Naive thymus-derived CD4-positive, alpha-beta T cell (primary cell): ENCODE data around the gene DTD1. TPM values are rescaled to one million over a fixed set of nuclear protein-coding genes. Genes with fewer than 3 reads are reported as not detected.
A peak's percentile ranks its signal among the peaks of the same experiment; 100 is the strongest.

ENCODE experiments used
- ATAC-seq: fragments of 150-1000 bp; cut with Tn5 transposase; 2 replicates; pipeline ENCODE4 v1.10.0; 2021; ENCODE audit warnings: mild to moderate bottlenecking, moderate library complexity
- CTCF ChIA-PET: fragments of 350-600 bp; sonication (Branson Sonifier 250); formaldehyde crosslinking; loops from one replicate; lab custom pipeline; 2021; ENCODE audit warnings: antibody characterized with exemption; lab: Charles Lee
- POLR2A ChIA-PET: fragments of 350-600 bp; sonication (Branson Sonifier 250); formaldehyde crosslinking; loops from one replicate; lab custom pipeline; 2021; ENCODE audit warnings: antibody characterized with exemption, inconsistent platforms; lab: Charles Lee
- DNase-seq, 9 donors: peaks; one replicate each; pipeline versions ENCODE4 v3.0.0 to v3.0.0-alpha.2; 2020 to 2022; ENCODE audit warnings: mixed read lengths in 1 of 9
- H3K27ac ChIP-seq: one replicate; pipeline ENCODE4 v1.7.0; 2013; ENCODE audit warnings: mild to moderate bottlenecking, low read depth, low read length, moderate library complexity
- H3K27me3 ChIP-seq, 2 donors: one replicate each; pipeline ENCODE4 v1.7.0; 2013; ENCODE audit warnings: low read length in 2 of 2, mild to moderate bottlenecking in 2 of 2, moderate library complexity in 2 of 2; ENCODE audit not compliant: control insufficient read depth in 2 of 2, insufficient read depth in 2 of 2
- H3K36me3 ChIP-seq, 3 experiments: 1 replicate in 2 of 3; 2 replicates in 1 of 3; pipeline ENCODE4 v1.7.0; 2013; ENCODE audit warnings: low read length in 3 of 3, mild to moderate bottlenecking in 3 of 3, moderate library complexity in 1 of 3; ENCODE audit not compliant: insufficient read depth in 3 of 3, control insufficient read depth in 2 of 3
- H3K4me1 ChIP-seq, 2 donors: one replicate each; pipeline ENCODE4 v1.7.0; 2013; ENCODE audit warnings: low read length in 2 of 2, mild to moderate bottlenecking in 2 of 2, moderate library complexity in 1 of 2; ENCODE audit not compliant: control insufficient read depth in 2 of 2, insufficient read depth in 2 of 2
- H3K4me3 ChIP-seq: 2 replicates; pipeline ENCODE4 v1.7.0; 2013; ENCODE audit warnings: mild to moderate bottlenecking, low read length
- H3K9me3 ChIP-seq, 3 experiments: 1 replicate in 2 of 3; 2 replicates in 1 of 3; pipeline ENCODE4 v1.7.0; 2013; ENCODE audit warnings: low read length in 3 of 3; ENCODE audit not compliant: control insufficient read depth in 2 of 3
- H3K27ac Mint-ChIP-seq, 9 donors: one replicate each; pipeline ENCODE4 v1.8.0; 2020 to 2022; ENCODE audit warnings: mixed read lengths in 9 of 9, mild to moderate bottlenecking in 8 of 9, moderate library complexity in 5 of 9, inconsistent platforms in 2 of 9
- H3K27me3 Mint-ChIP-seq, 5 donors: one replicate each; pipeline ENCODE4 v1.8.0; 2021 to 2022; ENCODE audit warnings: mixed read lengths in 5 of 5, mild to moderate bottlenecking in 1 of 5
- H3K36me3 Mint-ChIP-seq, 5 donors: one replicate each; pipeline ENCODE4 v1.8.0; 2020 to 2022; ENCODE audit warnings: mixed read lengths in 5 of 5, mild to moderate bottlenecking in 3 of 5, inconsistent platforms in 1 of 5
- H3K4me1 Mint-ChIP-seq, 7 donors: one replicate each; pipeline ENCODE4 v1.8.0; 2020 to 2022; ENCODE audit warnings: mixed read lengths in 7 of 7, mild to moderate bottlenecking in 3 of 7, inconsistent platforms in 1 of 7
- H3K4me3 Mint-ChIP-seq, 10 donors: one replicate each; pipeline ENCODE4 v1.8.0; 2020 to 2022; ENCODE audit warnings: mild to moderate bottlenecking in 10 of 10, mixed read lengths in 10 of 10, moderate library complexity in 6 of 10, inconsistent platforms in 2 of 10
- H3K9me3 Mint-ChIP-seq, 11 donors: one replicate each; pipeline ENCODE4 v1.8.0; 2020 to 2022; ENCODE audit warnings: mixed read lengths in 11 of 11, mild to moderate bottlenecking in 4 of 11, inconsistent platforms in 1 of 11, moderate library complexity in 1 of 11
- intact Hi-C, 2 donors: fragments of 100-400 bp; cut with micrococcal nuclease; formaldehyde crosslinking; loops; one replicate each; pipeline ENCODE4 v1.15.1; 2023
- polyA plus RNA-seq, 2 donors: library from polyadenylated mRNA; unstranded; fragments of 300-500 nt; fragmentation: Illumina TruSeq; gene quantifications; one replicate each; pipeline ENCODE4 v1.2.3, GENCODE V29; 2021
- total RNA-seq, 6 experiments: library from RNA in 5 of 6; stranded (reverse) in 5 of 6; gene quantifications; 1 replicate in 5 of 6; 2 replicates in 1 of 6; pipeline ENCODE4 v1.2.3 and lab custom pipeline; 2021 to 2026

DTD1 gene
- total and polyA plus RNA-seq, 7 experiments from 2014 or later: 12.7 to 42.5 (median 16.6) TPM

- Mint-ChIP-seq H3K36me3 (peaks cover 0 to 22% (median 10%) of the 10 kb centered on the region in 5 donors), H3K9me3 (no peaks in the 10 kb centered on the region), H3K4me1 (peaks cover 0 to 5% (median 0%) of the 10 kb centered on the region in 7 donors), H3K4me3 (peak overlapping the region in 1 of 10 donors; percentile 12), H3K27ac (no peak overlapping the region), H3K27me3 (no peaks in the 10 kb centered on the region)
- H3K27ac ChIP-seq: no peak overlapping the region
- H3K9me3 ChIP-seq: no peaks in the 10 kb centered on the region
- intact Hi-C loops: no loop called here
- no peak overlapping the region for H3K4me3 ChIP-seq
- no peak for ATAC-seq
- H3K36me3 ChIP-seq: peaks cover 0 to 8% (median 4%) of the 10 kb centered on the region in 3 experiments
- H3K27me3 ChIP-seq: no peaks in the 10 kb centered on the region
- POLR2A ChIA-PET: no interaction called here
- CTCF ChIA-PET: no interaction called here
- no peak for DNase-seq
- no peaks in the 10 kb centered on the region for H3K4me1 ChIP-seq
Measured at GRCh38 chr20:18623156-18623910, 35.5 kb downstream of the DTD1 start.

GRCh38 chr20:18624948-18625347 is 37.1 kb downstream of the DTD1 start:
- Histone ChIP-seq H3K4me1 (no peaks in the 10 kb centered on the region), H3K27me3 (no peaks in the 10 kb centered on the region), H3K36me3 (peaks cover 0 to 12% (median 4%) of the 10 kb centered on the region in 3 experiments), H3K4me3 (no peak overlapping the region), H3K27ac (no peak overlapping the region), H3K9me3 (no peaks in the 10 kb centered on the region)
- POLR2A ChIA-PET: no interaction called here
- Mint-ChIP-seq H3K9me3 (no peaks in the 10 kb centered on the region), H3K27ac (no peak overlapping the region), H3K27me3 (no peaks in the 10 kb centered on the region), H3K4me3 (no peak overlapping the region), H3K4me1 (peaks cover 0 to 5% (median 0%) of the 10 kb centered on the region in 7 donors), H3K36me3 (peaks cover 0 to 33% (median 16%) of the 10 kb centered on the region in 5 donors)
- CTCF ChIA-PET: no interaction called here
- intact Hi-C loops: loop anchor here in 1 of 2 donors (5.0 kb wide), 1 partner anchor 213 kb away; no protein-coding TSS in a partner anchor
- no peak for DNase-seq
- ATAC-seq: no peak

DNA sequence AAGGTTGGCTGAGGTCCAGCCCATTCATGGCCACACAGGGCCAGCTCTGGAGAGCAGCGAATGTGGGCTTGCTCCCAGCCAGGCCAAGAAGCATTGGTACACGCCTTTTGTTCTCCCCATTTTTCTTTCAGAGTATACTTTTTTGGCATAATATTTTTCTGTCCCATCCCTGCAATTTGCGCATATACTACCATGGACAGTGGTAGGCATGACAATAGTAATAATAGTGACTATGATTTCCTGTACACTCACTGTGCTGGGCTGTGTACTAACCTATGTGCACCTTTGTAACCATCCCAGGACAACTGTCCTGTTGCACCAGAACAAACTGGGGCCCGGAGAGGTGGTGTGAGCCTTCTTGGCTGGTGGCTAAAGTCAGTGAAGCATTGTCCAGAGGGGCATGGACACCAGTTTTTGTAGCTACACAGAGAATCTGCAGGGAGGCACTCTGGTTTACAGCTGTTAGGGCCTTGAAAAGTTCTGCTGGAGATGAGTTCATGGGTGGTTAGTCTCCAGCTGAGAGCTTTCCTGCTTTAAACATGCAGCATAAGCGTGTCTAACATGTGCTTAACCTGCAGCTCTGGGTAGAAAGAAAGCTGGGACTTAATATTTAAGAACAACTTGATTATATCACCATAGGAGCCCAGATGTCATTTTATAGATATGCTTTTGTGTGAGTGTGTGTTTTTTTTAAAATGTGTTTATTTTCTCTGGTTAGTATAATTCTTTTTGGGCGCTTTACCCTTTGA is 38.2 kb downstream of the DTD1 start:
- Mint-ChIP-seq H3K36me3 (peaks cover 0 to 36% (median 20%) of the 10 kb centered on the region in 5 donors), H3K4me1 (peaks cover 0 to 5% (median 0%) of the 10 kb centered on the region in 7 donors), H3K27me3 (no peaks in the 10 kb centered on the region), H3K9me3 (no peaks in the 10 kb centered on the region), H3K27ac (peak overlapping the region in 1 of 9 donors; percentile 19), H3K4me3 (no peak overlapping the region)
- Histone ChIP-seq H3K4me3 (no peak overlapping the region), H3K36me3 (peaks cover 0 to 16% (median 4%) of the 10 kb centered on the region in 3 experiments), H3K27ac (no peak overlapping the region), H3K27me3 (no peaks in the 10 kb centered on the region), H3K4me1 (no peaks in the 10 kb centered on the region), H3K9me3 (no peaks in the 10 kb centered on the region)
- ATAC-seq (no peak), DNase-seq (no peak)
- intact Hi-C loops: loop anchor here in 1 of 2 donors (5.0 kb wide), 1 partner anchor 214 kb away; no protein-coding TSS in a partner anchor
- ChIA-PET POLR2A (no interaction called here), CTCF (no interaction called here)

GRCh38 chr20:18628330-18628920 is 40.6 kb downstream of the DTD1 start:
- no peaks in the 10 kb centered on the region for H3K27me3 ChIP-seq
- ChIA-PET POLR2A (no interaction called here), CTCF (no interaction called here)
- H3K4me3 Mint-ChIP-seq: no peak overlapping the region
- H3K9me3 Mint-ChIP-seq: no peaks in the 10 kb centered on the region
- ATAC-seq (no peak), DNase-seq (no peak)
- H3K4me1 Mint-ChIP-seq: peaks cover 0 to 5% (median 0%) of the 10 kb centered on the region in 7 donors
- no peaks in the 10 kb centered on the region for H3K27me3 Mint-ChIP-seq
- H3K9me3 ChIP-seq: no peaks in the 10 kb centered on the region
- peaks cover 0 to 16% (median 4%) of the 10 kb centered on the region in 3 experiments for H3K36me3 ChIP-seq
- intact Hi-C loops: loop anchor here in 1 of 2 donors (5.0 kb wide), 1 partner anchor 216 kb away; no protein-coding TSS in a partner anchor
- H3K4me3 ChIP-seq: no peak overlapping the region
- peaks cover 0 to 42% (median 24%) of the 10 kb centered on the region in 5 donors for H3K36me3 Mint-ChIP-seq
- H3K27ac Mint-ChIP-seq: no peak overlapping the region
- no peaks in the 10 kb centered on the region for H3K4me1 ChIP-seq
- no peak overlapping the region for H3K27ac ChIP-seq

DNA sequence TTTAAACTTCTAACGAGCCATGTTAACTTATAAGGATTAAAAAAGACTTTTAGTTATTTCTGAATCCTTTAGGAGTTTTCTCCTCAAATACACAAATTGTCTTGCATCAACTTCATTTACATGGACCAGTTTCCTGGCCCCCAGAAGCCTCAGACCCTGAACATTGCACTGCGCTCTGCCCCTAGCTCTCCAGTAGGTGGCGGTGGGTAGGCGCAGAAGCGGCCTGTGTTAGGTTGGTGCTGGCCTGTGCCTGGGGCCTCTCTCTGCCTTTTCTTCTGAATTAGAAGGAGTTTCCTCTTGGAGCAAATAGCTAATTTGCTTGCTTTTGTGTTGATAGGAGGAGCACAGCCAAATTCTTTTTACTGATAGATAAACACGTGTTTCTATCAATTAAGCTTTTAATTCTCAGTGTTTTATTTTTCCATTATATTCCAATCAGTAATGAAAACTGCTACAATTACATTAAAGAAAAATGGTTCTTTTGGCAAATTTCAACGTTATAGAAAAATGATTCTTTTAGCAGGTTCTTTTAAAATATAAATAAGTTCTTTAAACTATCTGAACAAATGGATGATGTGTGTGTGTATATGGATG is 44.4 kb downstream of the DTD1 start:
- Mint-ChIP-seq H3K4me1 (peaks cover 0 to 5% (median 0%) of the 10 kb centered on the region in 7 donors), H3K27me3 (no peaks in the 10 kb centered on the region), H3K27ac (no peak overlapping the region), H3K9me3 (no peaks in the 10 kb centered on the region), H3K4me3 (no peak overlapping the region), H3K36me3 (peaks cover 0 to 55% (median 30%) of the 10 kb centered on the region in 5 donors)
- POLR2A ChIA-PET: interaction anchor here (0.5 kb wide), 1 partner anchor 10 kb away, joined by 3 read pairs; no protein-coding TSS in a partner anchor
- intact Hi-C loops: loop anchor here (5.0 kb wide), 3 partner anchors 220 to 1030 kb away; no protein-coding TSS in a partner anchor
- Histone ChIP-seq H3K27ac (no peak overlapping the region), H3K4me3 (no peak overlapping the region), H3K36me3 (peaks cover 0 to 24% (median 4%) of the 10 kb centered on the region in 3 experiments), H3K4me1 (no peaks in the 10 kb centered on the region), H3K27me3 (no peaks in the 10 kb centered on the region), H3K9me3 (no peaks in the 10 kb centered on the region)
- DNase-seq (peak in 8 of 9 donors; percentile 1 to 52 (median 32)), ATAC-seq (peak; percentile 80)
- CTCF ChIA-PET: interaction anchor here (0.6 kb wide), 2 partner anchors 573 to 1098 kb away, joined by 3 read pairs; no protein-coding TSS in a partner anchor

DNA sequence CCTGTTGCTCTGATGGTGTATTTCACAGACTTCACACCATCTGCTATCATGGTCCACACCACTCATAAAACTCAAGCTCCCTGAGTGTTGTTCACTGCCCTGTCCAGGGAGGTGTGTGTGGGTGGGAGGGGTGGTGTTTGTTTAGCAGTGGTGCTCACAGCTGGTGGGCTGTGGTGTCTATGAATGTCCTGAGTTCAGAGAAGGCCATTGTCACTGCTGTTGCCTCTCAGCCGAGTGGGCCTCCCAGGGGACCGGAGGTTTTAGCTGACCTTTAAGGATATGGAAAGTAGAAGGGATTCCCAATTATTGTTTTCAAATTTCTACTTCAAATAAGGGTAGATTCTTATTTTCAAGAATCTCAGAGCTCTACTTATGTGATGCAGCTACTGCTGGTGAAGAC is 45.6 kb downstream of the DTD1 start:
- CTCF ChIA-PET: interaction anchor here (1.5 kb wide), 1 partner anchor 18 kb away, joined by 3 read pairs; no protein-coding TSS in a partner anchor
- Histone ChIP-seq H3K4me3 (no peak overlapping the region), H3K36me3 (peaks cover 0 to 21% (median 0%) of the 10 kb centered on the region in 3 experiments), H3K27ac (no peak overlapping the region), H3K9me3 (no peaks in the 10 kb centered on the region), H3K27me3 (no peaks in the 10 kb centered on the region), H3K4me1 (no peaks in the 10 kb centered on the region)
- intact Hi-C loops: loop anchor here (5.0 kb wide), 3 partner anchors 221 to 1029 kb away; no protein-coding TSS in a partner anchor
- ATAC-seq: no peak
- Mint-ChIP-seq H3K36me3 (peaks cover 5 to 55% (median 30%) of the 10 kb centered on the region in 5 donors), H3K4me1 (peaks cover 0 to 4% (median 0%) of the 10 kb centered on the region in 7 donors), H3K27me3 (no peaks in the 10 kb centered on the region), H3K27ac (no peak overlapping the region), H3K4me3 (no peak overlapping the region), H3K9me3 (no peaks in the 10 kb centered on the region)
- no peak for DNase-seq
- POLR2A ChIA-PET: no interaction called here
